ENCODE data around the gene SOS2.

Gene SOS2

GRCh38 chr14:50069325-50069724 lies 162.1 kb downstream of the SOS2 start:
- Histone ChIP-seq H3K36me3 (ENCODE audit: low read length) (no peaks in the 10 kb centered on the region), H4K20me1 (ENCODE audit: low read depth, low read length) (no peaks in the 10 kb centered on the region), H3K4me2 (ENCODE audit: low read depth, low read length, poor library complexity, severe bottlenecking) (no peak overlapping the region), H3K27me3 (ENCODE audit: low read length) (no peaks in the 10 kb centered on the region), H3K9me3 (ENCODE audit: insufficient read depth, low read length) (no peaks in the 10 kb centered on the region), H3K79me2 (ENCODE audit: insufficient read depth, low read length) (no peaks in the 10 kb centered on the region), H2AFZ (ENCODE audit: low read depth, low read length, severe bottlenecking) (no peak overlapping the region), H3F3A (ENCODE audit: insufficient read depth) (no peaks in the 10 kb centered on the region), H3K27ac (ENCODE audit: low read depth, low read length) (no peak overlapping the region), H3K9ac (ENCODE audit: low read length) (no peak overlapping the region), H3K9me2 (replicated peaks; ENCODE audit: insufficient read depth, low read length) (no peaks in the 10 kb centered on the region), H3K4me3 (ENCODE audit: insufficient read depth, low read length, poor library complexity, severe bottlenecking) (no peak overlapping the region)
- TF ChIP-seq CTCF (IDR thresholded peaks at IDR 0.05; ENCODE audit: insufficient read depth, low read length, poor library complexity, severe bottlenecking) (no peak), EZH2phosphoT487 (conservative IDR thresholded peaks at IDR 0.05; ENCODE audit: low read length) (no peak)

GRCh38 chr14:50068496-50068895 lies 162.9 kb downstream of the SOS2 start:
- Histone ChIP-seq H3K9me3 (ENCODE audit: insufficient read depth, low read length) (no peaks in the 10 kb centered on the region), H3K27ac (ENCODE audit: low read depth, low read length) (no peak overlapping the region), H3K36me3 (ENCODE audit: low read length) (no peaks in the 10 kb centered on the region), H3K27me3 (ENCODE audit: low read length) (no peaks in the 10 kb centered on the region), H3F3A (ENCODE audit: insufficient read depth) (0 out of 2 replicates have a peak, but pooled peaks cover under 1% of the 10 kb centered on the region), H2AFZ (ENCODE audit: low read depth, low read length, severe bottlenecking) (no peak overlapping the region), H3K4me3 (ENCODE audit: insufficient read depth, low read length, poor library complexity, severe bottlenecking) (no peak overlapping the region), H3K79me2 (ENCODE audit: insufficient read depth, low read length) (no peaks in the 10 kb centered on the region), H4K20me1 (ENCODE audit: low read depth, low read length) (no peaks in the 10 kb centered on the region), H3K9me2 (replicated peaks; ENCODE audit: insufficient read depth, low read length) (no peaks in the 10 kb centered on the region), H3K9ac (ENCODE audit: low read length) (no peak overlapping the region), H3K4me2 (ENCODE audit: low read depth, low read length, poor library complexity, severe bottlenecking) (no peak overlapping the region)
- no peak for TF ChIP-seq CTCF (IDR thresholded peaks at IDR 0.05; ENCODE audit: insufficient read depth, low read length, poor library complexity, severe bottlenecking)

GRCh38 chr14:50067723-50068495 lies 163.5 kb downstream of the SOS2 start:
- Histone ChIP-seq H3K9ac (ENCODE audit: low read length) (no peak overlapping the region), H3K27ac (ENCODE audit: low read depth, low read length) (no peak overlapping the region), H3K79me2 (ENCODE audit: insufficient read depth, low read length) (no peaks in the 10 kb centered on the region), H2AFZ (ENCODE audit: low read depth, low read length, severe bottlenecking) (no peak overlapping the region), H3K36me3 (ENCODE audit: low read length) (no peaks in the 10 kb centered on the region), H3K4me3 (ENCODE audit: insufficient read depth, low read length, poor library complexity, severe bottlenecking) (no peak overlapping the region), H3F3A (ENCODE audit: insufficient read depth) (0 out of 2 replicates have a peak, but pooled peaks cover 6% of the 10 kb centered on the region), H3K27me3 (ENCODE audit: low read length) (no peaks in the 10 kb centered on the region), H3K4me2 (ENCODE audit: low read depth, low read length, poor library complexity, severe bottlenecking) (no peak overlapping the region), H3K9me3 (ENCODE audit: insufficient read depth, low read length) (no peaks in the 10 kb centered on the region), H4K20me1 (ENCODE audit: low read depth, low read length) (no peaks in the 10 kb centered on the region), H3K9me2 (replicated peaks; ENCODE audit: insufficient read depth, low read length) (no peaks in the 10 kb centered on the region)
- TF ChIP-seq CTCF (IDR thresholded peaks at IDR 0.05; ENCODE audit: insufficient read depth, low read length, poor library complexity, severe bottlenecking) (no peak), EZH2phosphoT487 (conservative IDR thresholded peaks at IDR 0.05; ENCODE audit: low read length) (no peak)

Measured in SU-DHL-6 (cell line).